Endometrial microvascular endothelial cells (primary cell): ENCODE measurements around the gene KRTCAP2. TPM values are rescaled to one million over a fixed set of nuclear protein-coding genes. Genes with fewer than 3 reads are reported as not detected.
"Not testable (repeated sequence)": the region's sequence is repeated elsewhere in the genome, so short reads cannot be mapped to it uniquely, and the experiment has no call there.

Source experiments
- in situ Hi-C: cut with HindIII; loops from 2 replicates; pipeline ENCODE4 v1.10.0; 2017; ENCODE audit warnings: low sequenced_read_pairs, low pct_unique_long_range_greater_than_20kb; ENCODE audit errors: inconsistent ontology term
- total RNA-seq: library from RNA; depleted of rRNA; stranded (reverse); fragments of >200 nt; gene quantifications from one replicate; pipeline ENCODE4 v1.2.3, GENCODE V29; 2015; ENCODE audit errors: inconsistent ontology term

Gene KRTCAP2
- total RNA-seq, 1 donor from 2014 or later, result 191 TPM

- in situ Hi-C loops, result no loop called here
Observed at GRCh38 chr1:155174324-155175280, 1.5 kb upstream of the KRTCAP2 start.

GRCh38 chr1:155173478-155174323 is 597 bp upstream of the KRTCAP2 start, which contains the start of gene TRIM46:
TSS of gene TRIM46 (plus strand) at chr1:155173849. CDS start at chr1:155173967, 118 bp downstream.
- in situ Hi-C loops, result no loop called here

GRCh38 chr1:155171836-155172731 is 1.0 kb downstream of the KRTCAP2 start:
- in situ Hi-C loops, result no loop called here

- in situ Hi-C loops, result no loop called here
Observed at GRCh38 chr1:155170806-155171205, 2.3 kb downstream of the KRTCAP2 start.

GRCh38 chr1:155170101-155170785 is 2.9 kb downstream of the KRTCAP2 start:
- in situ Hi-C loops, result no loop called here

GRCh38 chr1:155169541-155169940 is 3.6 kb downstream of the KRTCAP2 start:
- in situ Hi-C loops, result no loop called here

GRCh38 chr1:155168456-155169210 is 4.5 kb downstream of the KRTCAP2 start:
- in situ Hi-C loops, result no loop called here

GRCh38 chr1:155168105-155168445 is 5.0 kb downstream of the KRTCAP2 start:
- in situ Hi-C loops, result not testable (repeated sequence)

GRCh38 chr1:155167166-155168104 is 5.7 kb downstream of the KRTCAP2 start:
- in situ Hi-C loops, result no loop called here

- in situ Hi-C loops, result no loop called here
Observed at GRCh38 chr1:155166471-155167165, 6.5 kb downstream of the KRTCAP2 start.

- in situ Hi-C loops, result no loop called here
Observed at GRCh38 chr1:155166051-155166470, 7.0 kb downstream of the KRTCAP2 start.

GRCh38 chr1:155164625-155165024 is 8.5 kb downstream of the KRTCAP2 start:
- in situ Hi-C loops, result not testable (repeated sequence)

- in situ Hi-C loops, result not testable (repeated sequence)
Observed at GRCh38 chr1:155163785-155164184, 9.3 kb downstream of the KRTCAP2 start.

GRCh38 chr1:155162631-155163030 is 10.5 kb downstream of the KRTCAP2 start:
- in situ Hi-C loops, result not testable (repeated sequence)

- in situ Hi-C loops, result no loop called here
Observed at GRCh38 chr1:155160128-155160527, 13.0 kb downstream of the KRTCAP2 start.

GRCh38 chr1:155158991-155159390 is 14.1 kb downstream of the KRTCAP2 start:
- in situ Hi-C loops, result no loop called here
